Upper lobe of right lung (tissue), 1 donor: Measurements from ENCODE around the gene C1orf167. TPM values are rescaled to one million over a fixed set of nuclear protein-coding genes. Genes with fewer than 3 reads are reported as not detected.

Source experiments
- ATAC-seq: fragments of 200-7000 bp; cut with Tn5 transposase; one replicate; pipeline ENCODE4 v1.9.1; 2020; ENCODE audit warnings: mild to moderate bottlenecking, moderate library complexity
- DNase-seq: peaks from one replicate; pipeline ENCODE4 v3.0.0-alpha.2; 2020
- H3K27ac ChIP-seq: fragments of 200-600 bp; one replicate; pipeline ENCODE4 v1.8.0; 2022
- H3K27me3 ChIP-seq: fragments of 200-600 bp; one replicate; pipeline ENCODE4 v1.8.0; 2022; ENCODE audit warnings: mild to moderate bottlenecking
- H3K36me3 ChIP-seq: fragments of 200-600 bp; one replicate; pipeline ENCODE4 v1.8.0; 2022
- H3K4me1 ChIP-seq: fragments of 200-600 bp; one replicate; pipeline ENCODE4 v1.8.0; 2022
- H3K4me3 ChIP-seq: fragments of 200-600 bp; one replicate; pipeline ENCODE4 v1.8.0; 2022; ENCODE audit warnings: mild to moderate bottlenecking
- H3K9me3 ChIP-seq: fragments of 200-600 bp; one replicate; pipeline ENCODE4 v1.8.0; 2022
- CTCF ChIP-seq: fragments of 200-600 bp; IDR thresholded peaks from one replicate; pipeline ENCODE4 v1.8.0; 2022; ENCODE audit warnings: antibody characterized with exemption
- intact Hi-C: fragments of 100-400 bp; cut with DNase I; formaldehyde crosslinking; loops from one replicate; pipeline ENCODE4 v1.11.0; 2022
- total RNA-seq: library from RNA; stranded (reverse); fragmentation: NEBNext Ultra II Directional; extraction: Animal tissue kit (Norgen Biotek cat#: 25700); gene quantifications from one replicate; pipeline ENCODE4 v1.2.1, GENCODE V29; 2021
- donor health status: DM: no; HTN: yes; CAD: no; lungs with severe emphysema.

The C1orf167 gene
- total RNA-seq, 1 donor from 2014 or later: 4.7 TPM

- intact Hi-C loops: no loop called here
- DNase-seq (no peak), ATAC-seq (no peak)
- Histone ChIP-seq H3K36me3 (no peaks in the 10 kb centered on the region), H3K27me3 (no peaks in the 10 kb centered on the region), H3K27ac (no peak overlapping the region), H3K4me1 (no peaks in the 10 kb centered on the region), H3K9me3 (no peaks in the 10 kb centered on the region), H3K4me3 (no peak overlapping the region)
- TF ChIP-seq CTCF: no peak
These were observed 6.1 kb downstream of the C1orf167 start for GRCh38 chr1:11767922-11768704.

DNA sequence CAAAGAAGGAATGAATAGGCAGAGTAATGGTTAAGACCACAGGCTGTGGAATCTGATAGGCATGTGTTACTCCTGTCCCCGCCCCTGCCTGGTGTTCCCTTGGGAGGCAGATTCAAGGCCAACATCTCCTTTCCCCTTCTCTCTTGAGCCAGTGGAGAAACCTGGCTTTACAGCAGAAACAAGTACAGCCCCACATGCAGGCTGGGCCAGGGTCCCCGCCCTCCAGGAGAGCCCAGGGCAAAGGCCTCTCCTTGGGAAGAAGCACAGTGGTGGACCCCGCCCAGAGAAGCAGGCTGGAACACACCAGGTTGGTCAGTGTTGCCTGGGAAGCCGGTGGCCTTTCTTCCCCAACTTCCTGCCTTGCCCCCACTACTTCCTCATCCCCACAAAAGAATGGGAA, 6.8 kb downstream of the C1orf167 start:
- Histone ChIP-seq H3K4me1 (no peaks in the 10 kb centered on the region), H3K4me3 (no peak overlapping the region), H3K27me3 (no peaks in the 10 kb centered on the region), H3K9me3 (no peaks in the 10 kb centered on the region), H3K36me3 (no peaks in the 10 kb centered on the region), H3K27ac (no peak overlapping the region)
- no peak for ATAC-seq
- no peak for TF ChIP-seq CTCF
- intact Hi-C loops: no loop called here
- DNase-seq: no peak

DNA sequence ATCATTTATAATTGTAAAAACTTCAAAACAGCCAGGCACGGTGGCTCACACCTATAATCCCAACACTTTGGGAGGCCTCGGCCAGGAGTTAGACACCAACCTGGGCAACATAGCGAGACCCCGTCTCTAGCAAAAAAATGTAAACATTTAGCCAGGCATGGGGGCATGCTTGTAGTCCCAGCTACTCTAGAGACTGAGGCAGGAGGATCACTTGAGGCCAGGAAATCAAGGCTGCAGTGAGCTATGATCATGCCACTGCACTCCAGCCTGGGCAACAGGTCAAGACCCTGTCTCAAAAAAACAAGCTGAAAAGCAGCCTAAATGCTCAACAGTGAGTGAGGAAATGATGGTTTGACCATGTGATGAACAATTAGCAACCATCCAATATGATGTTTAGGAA, 7.3 kb downstream of the C1orf167 start:
- no peak for TF ChIP-seq CTCF
- ATAC-seq (no peak), DNase-seq (no peak)
- intact Hi-C loops: no loop called here
- Histone ChIP-seq H3K27ac (no peak overlapping the region), H3K27me3 (no peaks in the 10 kb centered on the region), H3K4me3 (no peak overlapping the region), H3K36me3 (no peaks in the 10 kb centered on the region), H3K9me3 (no peaks in the 10 kb centered on the region), H3K4me1 (no peaks in the 10 kb centered on the region)

DNA sequence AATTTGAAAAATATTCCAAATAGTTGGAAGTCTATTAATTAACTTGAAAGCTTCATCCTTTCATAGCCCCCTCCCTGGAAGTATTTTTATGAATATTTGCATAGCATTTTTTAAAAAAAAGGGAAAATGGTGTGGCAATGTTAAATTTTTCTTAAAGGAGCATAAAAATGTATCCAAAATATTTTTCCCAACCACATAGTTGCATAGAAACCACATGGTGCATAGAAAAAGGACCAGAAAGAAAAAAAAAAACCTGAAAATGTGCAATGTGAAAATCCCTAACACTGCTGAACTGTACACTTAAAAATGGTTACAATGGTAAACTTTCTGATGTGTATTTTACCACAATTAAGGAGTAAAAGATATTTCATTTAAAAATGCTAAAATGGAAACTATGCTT, 8.0 kb downstream of the C1orf167 start:
- ATAC-seq (no peak), DNase-seq (no peak)
- TF ChIP-seq CTCF: no peak
- H3K9me3 ChIP-seq: no peaks in the 10 kb centered on the region
- H3K36me3 ChIP-seq: no peaks in the 10 kb centered on the region
- no peaks in the 10 kb centered on the region for H3K27me3 ChIP-seq
- no peak overlapping the region for H3K27ac ChIP-seq
- intact Hi-C loops: no loop called here
- no peaks in the 10 kb centered on the region for H3K4me1 ChIP-seq
- H3K4me3 ChIP-seq: no peak overlapping the region

DNA sequence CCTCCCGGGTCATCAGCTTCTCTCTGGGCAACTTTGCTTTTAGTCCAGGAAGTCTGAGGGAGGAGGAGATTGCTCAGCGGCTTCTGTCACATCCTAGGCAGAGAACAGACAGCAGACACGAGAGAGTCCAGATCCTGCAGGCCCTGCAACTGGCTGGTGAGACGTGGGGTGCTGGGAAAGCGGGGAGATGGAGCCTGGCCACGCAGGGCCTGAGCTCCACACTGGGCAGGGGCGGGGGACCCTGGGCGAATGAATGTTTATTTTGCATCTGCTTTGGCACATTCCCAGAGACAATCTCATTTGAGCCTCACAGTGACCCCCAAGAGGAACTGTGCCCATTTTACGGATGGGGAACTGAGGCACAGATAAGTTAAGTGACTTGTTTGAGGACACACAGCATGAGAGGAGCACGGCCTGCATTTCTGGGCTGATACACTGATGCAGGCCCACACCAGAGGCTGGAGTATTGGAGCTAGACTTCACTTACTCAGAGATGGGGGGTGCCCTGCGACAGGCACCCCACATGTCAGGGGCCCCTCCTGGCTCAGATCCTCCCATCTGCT, 9.6 kb downstream of the C1orf167 start:
- no peak for ATAC-seq
- no peaks in the 10 kb centered on the region for H3K27me3 ChIP-seq
- H3K9me3 ChIP-seq: no peaks in the 10 kb centered on the region
- H3K36me3 ChIP-seq: no peaks in the 10 kb centered on the region
- H3K4me1 ChIP-seq: no peaks in the 10 kb centered on the region
- H3K27ac ChIP-seq: no peak overlapping the region
- TF ChIP-seq CTCF: no peak
- H3K4me3 ChIP-seq: no peak overlapping the region
- intact Hi-C loops: no loop called here
- DNase-seq: no peak
